Brain microvascular endothelial cell (primary cell): ENCODE data around the gene FMO3.

ENCODE experiments used
- DNase-seq: peaks from one replicate; pipeline ENCODE4 v3.0.0-alpha.2; 2020
- H3K27ac ChIP-seq: fragments of 250-450 bp; sonication (Bioruptor Pico); 2 replicates; pipeline ENCODE4 v1.5.1; 2020; ENCODE audit warnings: mild to moderate bottlenecking, moderate library complexity
- H3K27me3 ChIP-seq: fragments of 250-450 bp; sonication (Bioruptor Pico); replicated peaks from 2 replicates; pipeline ENCODE4 v1.5.1; 2020; ENCODE audit warnings: mild to moderate bottlenecking
- H3K36me3 ChIP-seq: fragments of 250-450 bp; sonication (Bioruptor Pico); replicated peaks from 2 replicates; pipeline ENCODE4 v1.5.1; 2020; ENCODE audit warnings: mild to moderate bottlenecking
- H3K4me3 ChIP-seq: 2 replicates; pipeline ENCODE4 v1.5.1; 2011; ENCODE audit warnings: low read depth, mild to moderate bottlenecking, control low read depth, low read length, moderate library complexity
- CTCF ChIP-seq: IDR thresholded peaks from 2 replicates; pipeline ENCODE4 v1.5.1; 2011; ENCODE audit warnings: low read depth, mild to moderate bottlenecking, moderate library complexity, low read length, control low read depth, inconsistent platforms; ENCODE audit errors: missing control alignments
- in situ Hi-C: cut with HindIII; loops from 2 replicates; pipeline ENCODE4 v1.10.0; 2017; ENCODE audit warnings: low sequenced_read_pairs, low pct_ligation_motif_present

Gene FMO3

DNA sequence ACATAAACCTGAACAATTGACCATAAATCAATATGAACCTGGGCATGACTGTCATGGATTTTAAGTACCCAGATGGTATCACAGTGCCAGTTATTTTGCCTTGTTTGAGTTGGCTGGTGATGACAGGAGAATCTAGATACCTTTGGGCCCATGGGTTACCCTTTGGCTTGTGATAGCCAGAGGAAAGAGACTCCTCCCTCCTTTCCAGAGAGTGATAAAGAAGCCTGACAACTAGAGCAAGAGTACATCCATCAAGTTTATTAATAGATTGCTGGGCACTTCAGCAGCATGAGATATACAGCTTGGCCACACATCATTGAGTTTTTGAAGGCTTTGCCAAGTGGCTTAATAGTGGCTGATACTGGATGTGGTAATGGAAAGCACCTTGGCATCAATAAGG lies 6.6 kb upstream of the FMO3 start:
- H3K4me3 ChIP-seq: no peak overlapping the region
- in situ Hi-C loops: no loop called here
- H3K27ac ChIP-seq: no peak overlapping the region
- no peaks in the 10 kb centered on the region for H3K27me3 ChIP-seq
- DNase-seq: no peak
- no peaks in the 10 kb centered on the region for H3K36me3 ChIP-seq
- TF ChIP-seq CTCF: no peak

DNA sequence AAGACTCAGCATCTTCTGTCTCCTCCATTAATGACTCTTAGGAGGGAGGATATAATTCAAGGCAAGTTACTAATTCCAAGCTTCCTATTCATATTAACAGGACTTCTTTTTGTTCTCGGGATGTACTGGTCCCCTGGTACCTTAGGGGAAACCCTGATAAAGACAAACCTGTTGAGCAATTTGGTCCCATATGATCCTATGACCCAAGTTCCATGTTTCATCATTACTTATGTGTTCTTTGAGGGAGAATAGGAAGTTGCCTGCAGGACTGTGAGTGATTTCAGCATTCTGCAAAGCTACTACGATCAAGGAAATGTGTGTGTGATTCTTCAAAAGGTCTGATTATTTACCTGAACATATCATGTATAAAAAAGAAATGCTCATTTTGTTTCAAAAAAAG lies 5.8 kb upstream of the FMO3 start:
- no peak for TF ChIP-seq CTCF
- no peaks in the 10 kb centered on the region for H3K27me3 ChIP-seq
- no peak overlapping the region for H3K4me3 ChIP-seq
- DNase-seq: no peak
- H3K36me3 ChIP-seq: no peaks in the 10 kb centered on the region
- no peak overlapping the region for H3K27ac ChIP-seq
- in situ Hi-C loops: no loop called here

- TF ChIP-seq CTCF: no peak
- no peak for DNase-seq
- Histone ChIP-seq H3K27me3 (no peaks in the 10 kb centered on the region), H3K27ac (no peak overlapping the region), H3K4me3 (no peak overlapping the region), H3K36me3 (no peaks in the 10 kb centered on the region)
- in situ Hi-C loops: no loop called here
Measured at GRCh38 chr1:171087896-171088295, 2.8 kb upstream of the FMO3 start.

DNA sequence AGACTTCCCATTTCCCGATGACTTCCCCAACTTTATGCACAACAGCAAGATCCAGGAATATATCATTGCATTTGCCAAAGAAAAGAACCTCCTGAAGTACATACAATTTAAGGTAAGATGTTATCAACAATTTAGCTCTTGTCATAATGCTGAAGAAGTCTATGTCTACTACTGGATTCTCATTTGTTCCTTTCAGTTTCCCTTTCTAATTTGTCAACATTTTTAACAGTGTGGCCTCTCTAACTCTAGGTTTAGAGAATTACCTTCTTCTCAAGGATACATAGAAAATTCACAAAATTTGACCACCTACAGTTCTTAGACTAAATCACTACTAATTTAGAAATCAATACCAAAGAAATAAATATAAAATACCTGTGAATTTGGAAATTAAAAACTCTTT lies 13.2 kb downstream of the FMO3 start:
- in situ Hi-C loops: no loop called here
- Histone ChIP-seq H3K27ac (no peak overlapping the region), H3K27me3 (no peaks in the 10 kb centered on the region), H3K4me3 (no peak overlapping the region), H3K36me3 (no peaks in the 10 kb centered on the region)
- DNase-seq: no peak
- TF ChIP-seq CTCF: no peak

DNA sequence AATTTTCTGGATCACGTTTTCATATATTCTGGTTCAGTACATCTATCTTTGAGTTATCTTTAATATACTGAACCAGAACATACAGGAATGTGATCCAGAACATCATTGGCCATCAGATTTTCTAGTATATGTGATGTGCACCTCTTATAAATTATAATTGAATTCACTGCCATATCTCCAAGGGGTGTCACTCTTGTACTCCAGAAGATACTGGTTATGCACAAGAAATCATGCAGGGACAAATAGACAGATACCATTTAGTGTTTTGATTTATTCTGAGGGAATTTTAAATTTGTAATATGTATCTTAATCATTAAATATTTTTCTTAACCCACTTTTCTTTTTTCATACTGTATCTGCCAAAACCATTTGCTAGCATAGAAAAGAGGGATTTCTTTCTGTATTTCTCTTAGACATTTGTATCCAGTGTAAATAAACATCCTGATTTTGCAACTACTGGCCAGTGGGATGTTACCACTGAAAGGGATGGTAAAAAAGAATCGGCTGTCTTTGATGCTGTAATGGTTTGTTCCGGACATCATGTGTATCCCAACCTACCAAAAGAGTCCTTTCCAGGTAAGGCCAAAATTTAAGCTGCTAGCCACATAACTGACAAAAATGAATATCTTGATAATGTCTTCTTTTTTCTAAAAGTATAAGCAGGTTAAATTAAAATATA lies 16.7 kb downstream of the FMO3 start:
- no peak for DNase-seq
- in situ Hi-C loops: no loop called here
- Histone ChIP-seq H3K27me3 (no peaks in the 10 kb centered on the region), H3K4me3 (no peak overlapping the region), H3K27ac (no peak overlapping the region), H3K36me3 (no peaks in the 10 kb centered on the region)
- TF ChIP-seq CTCF: no peak

DNA sequence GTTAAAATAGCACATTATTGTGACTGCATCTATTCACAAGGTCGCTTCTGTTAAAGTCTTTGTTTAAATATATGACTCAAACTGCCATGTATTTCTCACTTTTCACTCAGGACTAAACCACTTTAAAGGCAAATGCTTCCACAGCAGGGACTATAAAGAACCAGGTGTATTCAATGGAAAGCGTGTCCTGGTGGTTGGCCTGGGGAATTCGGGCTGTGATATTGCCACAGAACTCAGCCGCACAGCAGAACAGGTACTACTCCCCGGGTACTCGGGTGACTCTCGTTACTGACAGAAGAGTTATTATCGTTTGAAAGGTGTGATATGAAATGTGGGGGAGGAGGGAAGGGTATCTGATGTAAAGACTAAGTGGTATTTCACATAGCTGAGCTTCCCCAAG lies 17.3 kb downstream of the FMO3 start:
- DNase-seq: no peak
- no peaks in the 10 kb centered on the region for H3K36me3 ChIP-seq
- H3K27ac ChIP-seq: no peak overlapping the region
- in situ Hi-C loops: no loop called here
- H3K4me3 ChIP-seq: no peak overlapping the region
- no peaks in the 10 kb centered on the region for H3K27me3 ChIP-seq
- no peak for TF ChIP-seq CTCF
